Measurements from ENCODE around the gene PLEKHA6. TPM values are rescaled to one million over a fixed set of nuclear protein-coding genes. Genes with fewer than 3 reads are reported as not detected.
A peak's percentile ranks its signal among the peaks of the same experiment; 100 is the strongest.

Gene PLEKHA6
- polyA plus RNA-seq, 1 donor from 2014 or later = 22.6 TPM

DNA sequence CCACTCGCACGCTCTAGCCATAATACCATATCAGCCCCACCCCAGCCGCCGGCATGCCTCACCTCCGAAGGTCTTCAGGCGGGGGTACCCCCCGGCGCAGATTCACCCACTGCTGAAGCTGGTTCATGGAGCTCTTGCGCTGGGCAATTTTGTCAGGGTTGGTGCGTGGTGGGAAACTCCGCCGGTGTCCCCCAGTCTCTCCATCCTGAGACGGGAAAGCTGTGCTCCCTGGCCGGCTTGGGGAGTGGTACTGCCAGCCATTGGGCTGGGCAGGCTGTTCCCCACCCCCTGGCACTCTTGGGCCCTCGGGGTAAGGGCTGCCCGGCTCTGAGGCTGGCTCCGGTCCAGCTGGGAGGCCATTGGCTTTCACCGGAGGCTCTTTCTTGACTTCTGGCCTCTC is 100.5 kb downstream of the PLEKHA6 start:
- Histone ChIP-seq H3K9me3 (ENCODE audit: low read length) (no peaks in the 10 kb centered on the region), H3K9ac (ENCODE audit: low read length) (no peak overlapping the region), H3K79me2 (replicated peaks; ENCODE audit: insufficient read depth, low read length) (no peaks in the 10 kb centered on the region), H3F3A (ENCODE audit: insufficient read depth, low read length, poor library complexity, severe bottlenecking) (no peaks in the 10 kb centered on the region), H4K20me1 (ENCODE audit: insufficient read depth) (no peaks in the 10 kb centered on the region), H3K4me3 (ENCODE audit: low read length) (no peak overlapping the region), H3K27me3 (ENCODE audit: insufficient read depth, low read depth, low read length) (no peaks in the 10 kb centered on the region), H3K36me3 (ENCODE audit: insufficient read depth, low read length) (peaks cover 20% of the 10 kb centered on the region), H3K27ac (ENCODE audit: low read length) (no peak overlapping the region), H3K9me2 (ENCODE audit: insufficient read depth, low read length) (no peaks in the 10 kb centered on the region), H2AFZ (ENCODE audit: low read depth, low read length) (no peak overlapping the region), H3K4me2 (ENCODE audit: low read length) (no peak overlapping the region)
- TF ChIP-seq MXI1 (conservative IDR thresholded peaks at IDR 0.05; ENCODE audit: poor library complexity, severe bottlenecking) (no peak), POLR2AphosphoS5 (IDR thresholded peaks at IDR 0.05) (no peak), TAF1 (IDR thresholded peaks at IDR 0.05; ENCODE audit: low read depth) (no peak), SMC3 (conservative IDR thresholded peaks at IDR 0.05; ENCODE audit: poor library complexity) (no peak), EZH2 (IDR thresholded peaks at IDR 0.05; ENCODE audit: borderline replicate concordance, insufficient read depth, low read length, poor library complexity, severe bottlenecking) (no peak), RAD21 (conservative IDR thresholded peaks at IDR 0.05) (no peak), EP300 (conservative IDR thresholded peaks at IDR 0.05; ENCODE audit: poor library complexity, severe bottlenecking) (no peak)
- TF ChIP-seq, protein P1, sequence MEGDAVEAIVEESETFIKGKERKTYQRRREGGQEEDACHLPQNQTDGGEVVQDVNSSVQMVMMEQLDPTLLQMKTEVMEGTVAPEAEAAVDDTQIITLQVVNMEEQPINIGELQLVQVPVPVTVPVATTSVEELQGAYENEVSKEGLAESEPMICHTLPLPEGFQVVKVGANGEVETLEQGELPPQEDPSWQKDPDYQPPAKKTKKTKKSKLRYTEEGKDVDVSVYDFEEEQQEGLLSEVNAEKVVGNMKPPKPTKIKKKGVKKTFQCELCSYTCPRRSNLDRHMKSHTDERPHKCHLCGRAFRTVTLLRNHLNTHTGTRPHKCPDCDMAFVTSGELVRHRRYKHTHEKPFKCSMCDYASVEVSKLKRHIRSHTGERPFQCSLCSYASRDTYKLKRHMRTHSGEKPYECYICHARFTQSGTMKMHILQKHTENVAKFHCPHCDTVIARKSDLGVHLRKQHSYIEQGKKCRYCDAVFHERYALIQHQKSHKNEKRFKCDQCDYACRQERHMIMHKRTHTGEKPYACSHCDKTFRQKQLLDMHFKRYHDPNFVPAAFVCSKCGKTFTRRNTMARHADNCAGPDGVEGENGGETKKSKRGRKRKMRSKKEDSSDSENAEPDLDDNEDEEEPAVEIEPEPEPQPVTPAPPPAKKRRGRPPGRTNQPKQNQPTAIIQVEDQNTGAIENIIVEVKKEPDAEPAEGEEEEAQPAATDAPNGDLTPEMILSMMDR (IDR thresholded peaks at IDR 0.05; ENCODE audit: poor library complexity, severe bottlenecking) = no peak
- TF ChIP-seq, protein P2, sequence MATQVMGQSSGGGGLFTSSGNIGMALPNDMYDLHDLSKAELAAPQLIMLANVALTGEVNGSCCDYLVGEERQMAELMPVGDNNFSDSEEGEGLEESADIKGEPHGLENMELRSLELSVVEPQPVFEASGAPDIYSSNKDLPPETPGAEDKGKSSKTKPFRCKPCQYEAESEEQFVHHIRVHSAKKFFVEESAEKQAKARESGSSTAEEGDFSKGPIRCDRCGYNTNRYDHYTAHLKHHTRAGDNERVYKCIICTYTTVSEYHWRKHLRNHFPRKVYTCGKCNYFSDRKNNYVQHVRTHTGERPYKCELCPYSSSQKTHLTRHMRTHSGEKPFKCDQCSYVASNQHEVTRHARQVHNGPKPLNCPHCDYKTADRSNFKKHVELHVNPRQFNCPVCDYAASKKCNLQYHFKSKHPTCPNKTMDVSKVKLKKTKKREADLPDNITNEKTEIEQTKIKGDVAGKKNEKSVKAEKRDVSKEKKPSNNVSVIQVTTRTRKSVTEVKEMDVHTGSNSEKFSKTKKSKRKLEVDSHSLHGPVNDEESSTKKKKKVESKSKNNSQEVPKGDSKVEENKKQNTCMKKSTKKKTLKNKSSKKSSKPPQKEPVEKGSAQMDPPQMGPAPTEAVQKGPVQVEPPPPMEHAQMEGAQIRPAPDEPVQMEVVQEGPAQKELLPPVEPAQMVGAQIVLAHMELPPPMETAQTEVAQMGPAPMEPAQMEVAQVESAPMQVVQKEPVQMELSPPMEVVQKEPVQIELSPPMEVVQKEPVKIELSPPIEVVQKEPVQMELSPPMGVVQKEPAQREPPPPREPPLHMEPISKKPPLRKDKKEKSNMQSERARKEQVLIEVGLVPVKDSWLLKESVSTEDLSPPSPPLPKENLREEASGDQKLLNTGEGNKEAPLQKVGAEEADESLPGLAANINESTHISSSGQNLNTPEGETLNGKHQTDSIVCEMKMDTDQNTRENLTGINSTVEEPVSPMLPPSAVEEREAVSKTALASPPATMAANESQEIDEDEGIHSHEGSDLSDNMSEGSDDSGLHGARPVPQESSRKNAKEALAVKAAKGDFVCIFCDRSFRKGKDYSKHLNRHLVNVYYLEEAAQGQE (IDR thresholded peaks at IDR 0.05; ENCODE audit: borderline replicate concordance) = no peak

DNA sequence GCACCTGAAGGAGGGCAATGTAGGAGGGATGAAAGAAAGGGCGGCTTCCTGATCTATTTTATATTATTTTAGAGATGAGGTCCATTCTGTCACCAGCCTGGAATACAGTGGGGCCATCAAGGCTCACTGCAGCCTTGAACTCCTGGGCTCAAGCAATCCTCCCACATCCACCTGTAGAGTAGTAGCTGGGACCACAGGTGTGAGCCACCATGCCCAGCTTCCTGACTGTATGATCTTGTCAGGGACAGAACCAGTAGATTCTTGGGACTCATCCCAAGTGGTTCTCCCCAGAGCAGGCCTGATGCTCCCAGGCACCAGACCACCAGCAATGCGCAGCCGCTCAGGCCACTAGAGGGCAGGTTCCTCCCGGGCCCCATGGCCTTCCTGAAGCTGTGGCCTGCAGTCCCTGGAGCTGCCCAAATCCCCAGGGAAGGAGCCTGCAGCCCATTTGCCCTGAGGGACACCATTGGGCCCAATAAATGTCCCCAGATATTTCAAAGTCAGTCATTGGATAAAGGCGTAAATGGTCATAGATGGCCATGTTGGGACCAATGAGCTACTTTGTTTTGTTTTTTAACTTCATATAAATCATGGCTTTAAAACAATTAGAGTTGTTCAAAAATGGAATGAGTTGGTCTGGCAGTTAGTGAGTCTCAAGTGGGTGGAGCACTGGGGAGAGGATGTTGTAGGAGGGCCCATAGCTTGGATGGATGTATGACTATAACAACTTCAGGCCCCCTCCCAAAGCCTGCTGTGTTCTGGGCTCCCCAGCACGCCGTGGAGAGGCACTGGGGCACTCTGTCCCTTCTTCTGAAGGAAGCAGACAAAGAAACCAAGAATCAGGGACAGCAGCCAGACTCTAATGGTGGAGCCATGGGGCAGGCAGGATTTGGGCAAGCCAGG is 101.3 kb downstream of the PLEKHA6 start:
- no peaks in the 10 kb centered on the region for H3K79me2 ChIP-seq (replicated peaks; ENCODE audit: insufficient read depth, low read length)
- no peak overlapping the region for H3K27ac ChIP-seq (ENCODE audit: low read length)
- no peak overlapping the region for H3K4me3 ChIP-seq (ENCODE audit: low read length)
- H3K9ac ChIP-seq (ENCODE audit: low read length) = no peak overlapping the region
- no peaks in the 10 kb centered on the region for H3K9me3 ChIP-seq (ENCODE audit: low read length)
- H2AFZ ChIP-seq (ENCODE audit: low read depth, low read length) = no peak overlapping the region
- H3K27me3 ChIP-seq (ENCODE audit: insufficient read depth, low read depth, low read length) = no peaks in the 10 kb centered on the region
- TF ChIP-seq, protein P1 (IDR thresholded peaks at IDR 0.05; ENCODE audit: poor library complexity, severe bottlenecking) = peak; percentile 54
- TF ChIP-seq, protein P2 (IDR thresholded peaks at IDR 0.05; ENCODE audit: borderline replicate concordance) = no peak
- TF ChIP-seq EZH2 (IDR thresholded peaks at IDR 0.05; ENCODE audit: borderline replicate concordance, insufficient read depth, low read length, poor library complexity, severe bottlenecking) (no peak), EP300 (conservative IDR thresholded peaks at IDR 0.05; ENCODE audit: poor library complexity, severe bottlenecking) (no peak), RAD21 (conservative IDR thresholded peaks at IDR 0.05) (peak; percentile 61), TAF1 (IDR thresholded peaks at IDR 0.05; ENCODE audit: low read depth) (no peak), SMC3 (conservative IDR thresholded peaks at IDR 0.05; ENCODE audit: poor library complexity) (peak; percentile 66), POLR2AphosphoS5 (IDR thresholded peaks at IDR 0.05) (no peak), MXI1 (conservative IDR thresholded peaks at IDR 0.05; ENCODE audit: poor library complexity, severe bottlenecking) (no peak)
- peaks cover 20% of the 10 kb centered on the region for H3K36me3 ChIP-seq (ENCODE audit: insufficient read depth, low read length)
- H3K9me2 ChIP-seq (ENCODE audit: insufficient read depth, low read length) = no peaks in the 10 kb centered on the region
- H4K20me1 ChIP-seq (ENCODE audit: insufficient read depth) = no peaks in the 10 kb centered on the region
- no peak overlapping the region for H3K4me2 ChIP-seq (ENCODE audit: low read length)
- H3F3A ChIP-seq (ENCODE audit: insufficient read depth, low read length, poor library complexity, severe bottlenecking) = no peaks in the 10 kb centered on the region

Measured in neural cell (in vitro differentiated cells).